NCI-H128 (cell line): ENCODE data around the gene TMEM11.
"Not testable (repeated sequence)": the region's sequence is repeated elsewhere in the genome, so short reads cannot be mapped to it uniquely, and the experiment has no call there.

Source experiments
- DNase-seq: peaks from one replicate; lab custom pipeline; 2025; ENCODE audit not compliant: unreplicated experiment; lab: John Stamatoyannopoulos, UW

Gene TMEM11

GRCh38 chr17:21242780-21243515 is 29.0 kb upstream of the TMEM11 start:
- DNase-seq: no peak

- DNase-seq: no peak
These were observed 28.2 kb upstream of the TMEM11 start for GRCh38 chr17:21242026-21242697.

- no peak for DNase-seq
These were observed 27.6 kb upstream of the TMEM11 start for GRCh38 chr17:21241564-21241963.

- DNase-seq: no peak
These were observed 26.6 kb upstream of the TMEM11 start for GRCh38 chr17:21240369-21241055.

- no peak for DNase-seq
These were observed 25.9 kb upstream of the TMEM11 start for GRCh38 chr17:21239680-21240368.

GRCh38 chr17:21235921-21236320 is 22.0 kb upstream of the TMEM11 start:
- DNase-seq: no peak

GRCh38 chr17:21233581-21234347 is 19.8 kb upstream of the TMEM11 start:
- no peak for DNase-seq

- DNase-seq: no peak
These were observed 18.2 kb upstream of the TMEM11 start for GRCh38 chr17:21232033-21232749.

GRCh38 chr17:21231533-21231932 is 17.6 kb upstream of the TMEM11 start:
- no peak for DNase-seq

- DNase-seq: no peak
These were observed 14.9 kb upstream of the TMEM11 start for GRCh38 chr17:21228845-21229244.

GRCh38 chr17:21228111-21228510 is 14.2 kb upstream of the TMEM11 start:
- DNase-seq: no peak

- not testable (repeated sequence) for DNase-seq
These were observed 13.3 kb upstream of the TMEM11 start for GRCh38 chr17:21227277-21227676.

- no peak for DNase-seq
These were observed 9.1 kb upstream of the TMEM11 start for GRCh38 chr17:21223086-21223485.

- no peak for DNase-seq
These were observed 4.9 kb upstream of the TMEM11 start for GRCh38 chr17:21218831-21219380.

- DNase-seq: no peak
These were observed 4.1 kb upstream of the TMEM11 start for GRCh38 chr17:21218101-21218500.

GRCh38 chr17:21217346-21217745 is 3.4 kb upstream of the TMEM11 start:
- no peak for DNase-seq

- no peak for DNase-seq
These were observed 2.0 kb upstream of the TMEM11 start for GRCh38 chr17:21215935-21216334.

GRCh38 chr17:21214777-21215541 is 998 bp upstream of the TMEM11 start:
- DNase-seq: no peak

- no peak for DNase-seq
These were observed 335 bp downstream of the TMEM11 start for GRCh38 chr17:21213638-21214014.
